ENCODE data around the gene VASN. TPM values are rescaled to one million over a fixed set of nuclear protein-coding genes. Genes with fewer than 3 reads are reported as not detected.

Gene VASN
- total RNA-seq, 1 donor from 2014 or later: 4.0 TPM

- Mint-ChIP-seq H3K36me3 (ENCODE audit: insufficient read depth) (no peaks in the 10 kb centered on the region), H3K27ac (no peak overlapping the region), H3K27me3 (no peaks in the 10 kb centered on the region), H3K4me1 (ENCODE audit: low read depth) (peaks cover 9% of the 10 kb centered on the region), H3K9me3 (ENCODE audit: low read depth) (no peaks in the 10 kb centered on the region), H3K4me3 (ENCODE audit: low read depth) (no peak overlapping the region)
- no peak for DNase-seq (ENCODE audit: low spot score, unreplicated experiment)
- TF ChIP-seq CTCF (IDR thresholded peaks at IDR 0.05; ENCODE audit: unreplicated experiment): no peak
Measured at GRCh38 chr16:4384509-4384942, 12.9 kb downstream of the VASN start.

GRCh38 chr16:4385066-4385788 lies 13.6 kb downstream of the VASN start:
- no peak for TF ChIP-seq CTCF (IDR thresholded peaks at IDR 0.05; ENCODE audit: unreplicated experiment)
- Mint-ChIP-seq H3K27ac (no peak overlapping the region), H3K4me1 (ENCODE audit: low read depth) (peaks cover 13% of the 10 kb centered on the region), H3K4me3 (ENCODE audit: low read depth) (no peak overlapping the region), H3K36me3 (ENCODE audit: insufficient read depth) (no peaks in the 10 kb centered on the region), H3K9me3 (ENCODE audit: low read depth) (no peaks in the 10 kb centered on the region), H3K27me3 (no peaks in the 10 kb centered on the region)
- no peak for DNase-seq (ENCODE audit: low spot score, unreplicated experiment)

- Mint-ChIP-seq H3K27ac (no peak overlapping the region), H3K4me1 (ENCODE audit: low read depth) (peaks cover 10% of the 10 kb centered on the region), H3K27me3 (no peaks in the 10 kb centered on the region), H3K4me3 (ENCODE audit: low read depth) (no peak overlapping the region), H3K36me3 (ENCODE audit: insufficient read depth) (no peaks in the 10 kb centered on the region), H3K9me3 (ENCODE audit: low read depth) (no peaks in the 10 kb centered on the region)
- TF ChIP-seq CTCF (IDR thresholded peaks at IDR 0.05; ENCODE audit: unreplicated experiment): no peak
- no peak for DNase-seq (ENCODE audit: low spot score, unreplicated experiment)
Measured at GRCh38 chr16:4385789-4386450, 14.3 kb downstream of the VASN start.

GRCh38 chr16:4386451-4386805 lies 14.8 kb downstream of the VASN start:
- DNase-seq (ENCODE audit: low spot score, unreplicated experiment): no peak

More at GRCh38 chr16:4386451-4386805, 14.8 kb downstream of the VASN start:
- Mint-ChIP-seq H3K4me1 (ENCODE audit: low read depth) (peaks cover 10% of the 10 kb centered on the region), H3K9me3 (ENCODE audit: low read depth) (no peaks in the 10 kb centered on the region), H3K36me3 (ENCODE audit: insufficient read depth) (no peaks in the 10 kb centered on the region), H3K27ac (no peak overlapping the region), H3K4me3 (ENCODE audit: low read depth) (no peak overlapping the region), H3K27me3 (no peaks in the 10 kb centered on the region)
- no peak for TF ChIP-seq CTCF (IDR thresholded peaks at IDR 0.05; ENCODE audit: unreplicated experiment)

All from progenitor cell of endocrine pancreas (in vitro differentiated cells).